HepG2 (cell line): ENCODE measurements around the gene PTPRM. TPM values are rescaled to one million over a fixed set of nuclear protein-coding genes. Genes with fewer than 3 reads are reported as not detected.

ENCODE experiments used
- ATAC-seq: fragments of 200-7000 bp; cut with Tn5 transposase; 3 replicates; pipeline ENCODE4 v1.9.1; 2020; ENCODE audit warnings: mild to moderate bottlenecking, moderate library complexity
- BruUV-seq: library from RNA; stranded (reverse); fragments of 400-500 nt; replicated peaks from 2 replicates; lab custom pipeline; 2021; lab: Mats Ljungman, UMichigan
- CTCF ChIA-PET: fragments of 300-600 bp; formaldehyde crosslinking; extraction: SDS; loops from one replicate; lab custom pipeline; 2021; ENCODE audit warnings: low total read pairs, inconsistent platforms, low intra/inter-chr PET ratio; lab: Yijun Ruan, JAX
- POLR2A ChIA-PET: fragments of 350-600 bp; sonication (Branson Sonifier 250); formaldehyde crosslinking; loops from one replicate; lab custom pipeline; 2020; ENCODE audit warnings: antibody characterized with exemption, inconsistent platforms; lab: Yijun Ruan, JAX
- DNase-seq: peaks from one replicate; pipeline ENCODE4 v3.0.0-alpha.2; 2015; ENCODE audit warnings: low spot score
- FAIRE-seq: peaks from 3 replicates; lab custom pipeline; 2011; peaks lifted over from hg19 to GRCh38; lab: Jason Lieb, UNC
- H2AFZ ChIP-seq: one replicate; pipeline ENCODE4 v1.6.1; 2011; ENCODE audit warnings: low read length, inconsistent platforms
- H3K27ac ChIP-seq: fragments of 300-600 bp; 3 replicates; pipeline ENCODE4 v1.8.0; 2011; ENCODE audit warnings: mixed run types, mild to moderate bottlenecking, mixed read lengths, low read length, inconsistent platforms; ENCODE audit not compliant: insufficient read depth; ENCODE audit errors: extremely low read length
- H3K27me3 ChIP-seq, 2 experiments: fragments of 200-600 bp in 1 of 2; 2 replicates in 1 of 2; 3 replicates in 1 of 2; pipeline versions ENCODE4 v1.6.0 to v1.8.0; 2011; ENCODE audit warnings: low read length in 2 of 2, mild to moderate bottlenecking in 2 of 2, moderate library complexity in 2 of 2, inconsistent platforms in 1 of 2; ENCODE audit not compliant: insufficient read depth in 2 of 2, control insufficient read depth in 1 of 2
- H3K36me3 ChIP-seq, 2 experiments: fragments of 200-600 bp in 1 of 2; replicated peaks in 1 of 2; 2 replicates in 1 of 2; 3 replicates in 1 of 2; pipeline versions ENCODE4 v1.5.1 to v1.8.0; 2011; ENCODE audit warnings: low read length in 2 of 2, inconsistent platforms in 1 of 2; ENCODE audit not compliant: insufficient read depth in 2 of 2, control insufficient read depth in 1 of 2
- H3K4me1 ChIP-seq: 2 replicates; pipeline ENCODE4 v1.5.1; 2012; ENCODE audit warnings: low read length, inconsistent platforms; ENCODE audit not compliant: insufficient read depth
- H3K4me2 ChIP-seq: 2 replicates; pipeline ENCODE4 v1.6.0; 2011; ENCODE audit warnings: low read depth, low read length, inconsistent platforms
- H3K4me3 ChIP-seq, 3 experiments: fragments of 200-600 bp in 1 of 3; sonication (generic), shearing (Covaris generic) in 1 of 3; replicated peaks in 1 of 3; 2 replicates each; pipeline ENCODE4 v1.5.1; 2011 to 2016; ENCODE audit warnings: low read length in 3 of 3, inconsistent platforms in 2 of 3, low read depth in 2 of 3, mild to moderate bottlenecking in 2 of 3, control low read depth in 1 of 3, mixed read lengths in 1 of 3; ENCODE audit not compliant: insufficient read depth in 1 of 3
- H3K79me2 ChIP-seq: one replicate; pipeline ENCODE4 v1.6.1; 2011; ENCODE audit warnings: low read length, inconsistent platforms; ENCODE audit not compliant: insufficient read depth
- H3K9ac ChIP-seq: 2 replicates; pipeline ENCODE4 v1.6.0; 2011; ENCODE audit warnings: mild to moderate bottlenecking, low read depth, low read length, inconsistent platforms; ENCODE audit not compliant: insufficient read depth
- H3K9me3 ChIP-seq: 2 replicates; pipeline ENCODE4 v1.5.1; 2012; ENCODE audit warnings: mild to moderate bottlenecking, low read length
- H4K20me1 ChIP-seq: 2 replicates; pipeline ENCODE4 v1.6.0; 2011; ENCODE audit warnings: inconsistent platforms, mild to moderate bottlenecking, low read length, moderate library complexity; ENCODE audit not compliant: insufficient read depth
- AGO2 ChIP-seq: fragments of 200-400 bp; formaldehyde crosslinking; optimal IDR thresholded peaks from 2 replicates; pipeline ENCODE3; 2017; ENCODE audit warnings: mild to moderate bottlenecking, low read depth, low read length, moderate library complexity
- CHCHD3 ChIP-seq: sonication (generic); formaldehyde crosslinking; IDR thresholded peaks from 2 replicates; pipeline ENCODE4 v1.8.0; 2022; ENCODE audit warnings: mild to moderate bottlenecking, missing genetic modification reagents, moderate library complexity
- HIC2 ChIP-seq: sonication (generic); formaldehyde crosslinking; IDR thresholded peaks from 2 replicates; pipeline ENCODE4 v1.9.0; 2022; ENCODE audit warnings: low read depth, missing genetic modification reagents
- HMG20A ChIP-seq: IDR thresholded peaks from 2 replicates; pipeline ENCODE4 v1.6.1; 2016; ENCODE audit warnings: borderline replicate concordance
- HNF1B ChIP-seq: sonication (generic); formaldehyde crosslinking; IDR thresholded peaks from 2 replicates; pipeline ENCODE4 v1.5.1; 2020; ENCODE audit warnings: mild to moderate bottlenecking, moderate library complexity, missing genetic modification reagents
- HNF4A ChIP-seq: sonication (generic); formaldehyde crosslinking; IDR thresholded peaks from 2 replicates; pipeline ENCODE4 v1.4.0; 2020; ENCODE audit warnings: missing genetic modification reagents
- ISL2 ChIP-seq: sonication (generic); formaldehyde crosslinking; IDR thresholded peaks from 2 replicates; pipeline ENCODE4 v1.5.0; 2020; ENCODE audit warnings: missing genetic modification reagents
- KDM4B ChIP-seq: sonication (generic); formaldehyde crosslinking; IDR thresholded peaks from 2 replicates; pipeline ENCODE4 v1.4.0; 2020; ENCODE audit warnings: missing genetic modification reagents
- NONO ChIP-seq, 2 experiments: fragments of 450-650 bp in 1 of 2; sonication (generic) in 1 of 2; formaldehyde crosslinking in 1 of 2; IDR thresholded peaks in 1 of 2; conservative IDR thresholded peaks in 1 of 2; 2 replicates each; pipeline versions ENCODE4 v1.6.1 to v1.8.0; 2017 to 2022; ENCODE audit warnings: mild to moderate bottlenecking in 1 of 2, missing genetic modification reagents in 1 of 2, moderate library complexity in 1 of 2
- PLSCR1 ChIP-seq: sonication (generic); formaldehyde crosslinking; IDR thresholded peaks from 2 replicates; pipeline ENCODE4 v1.5.0; 2020; ENCODE audit warnings: missing genetic modification reagents, mild to moderate bottlenecking, borderline replicate concordance
- REPIN1 ChIP-seq: sonication (generic); formaldehyde crosslinking; IDR thresholded peaks from 2 replicates; pipeline ENCODE4 v1.8.0; 2022; ENCODE audit warnings: missing genetic modification reagents, low read depth, mild to moderate bottlenecking, borderline replicate concordance
- ZKSCAN5 ChIP-seq: sonication (generic); formaldehyde crosslinking; IDR thresholded peaks from 2 replicates; pipeline ENCODE4 v1.5.1; 2020; ENCODE audit warnings: mild to moderate bottlenecking, missing genetic modification reagents
- ZNF564 ChIP-seq: sonication (generic); formaldehyde crosslinking; IDR thresholded peaks from 2 replicates; pipeline ENCODE4 v1.8.1; 2023; ENCODE audit warnings: mild to moderate bottlenecking, missing genetic modification reagents
- ZNF574 ChIP-seq: sonication (generic); formaldehyde crosslinking; IDR thresholded peaks from 2 replicates; pipeline ENCODE4 v1.4.0; 2020; ENCODE audit warnings: missing genetic modification reagents
- ZNF720 ChIP-seq: sonication (generic); formaldehyde crosslinking; IDR thresholded peaks from 2 replicates; pipeline ENCODE4 v1.4.0; 2020; ENCODE audit warnings: missing genetic modification reagents
- ZNF749 ChIP-seq: sonication (generic); formaldehyde crosslinking; IDR thresholded peaks from 2 replicates; pipeline ENCODE4 v1.8.0; 2022; ENCODE audit warnings: mild to moderate bottlenecking, missing genetic modification reagents, moderate library complexity, borderline replicate concordance
- ZNF773 ChIP-seq: sonication (generic); formaldehyde crosslinking; IDR thresholded peaks from 2 replicates; pipeline ENCODE4 v1.4.0; 2020; ENCODE audit warnings: missing genetic modification reagents, borderline replicate concordance
- WGBS: methylation state at CpG from one replicate; pipeline ENCODE4 v1.1.6; 2017; ENCODE audit warnings: low lambda C conversion rate; 5-methylcytosine and 5-hydroxymethylcytosine counted together
- in situ Hi-C: cut with HindIII; loops from 2 replicates; pipeline ENCODE4 v1.10.0; 2017; ENCODE audit warnings: low pct_unique_long_range_greater_than_20kb; ENCODE audit not compliant: extremely low pct_ligation_motif_present
- intact Hi-C: fragments of 100-400 bp; cut with micrococcal nuclease; formaldehyde crosslinking; loops from one replicate; pipeline ENCODE4 v1.10.0; 2022; ENCODE audit not compliant: unreplicated experiment
- polyA plus RNA-seq, 8 experiments: library from polyadenylated mRNA; depleted of rRNA in 3 of 8; stranded (reverse) in 7 of 8; unstranded in 1 of 8; fragments of >200 nt; fragmentation: Illumina TruSeq in 4 of 8; extraction: Trizol in 4 of 8; gene quantifications; 2 replicates each; pipeline versions ENCODE4 v1.2.1 to v1.2.3, GENCODE V29; 2011 to 2016; ENCODE audit warnings: low read depth in 4 of 8, missing spikeins in 1 of 8, mixed read lengths in 1 of 8; ENCODE audit not compliant: insufficient read depth in 1 of 8
- total RNA-seq, 5 experiments: library from RNA; depleted of rRNA; stranded (reverse); fragments of >200 nt; fragmentation: Illumina TruSeq; extraction: Trizol; gene quantifications; 2 replicates each; pipeline ENCODE4 v1.2.3, GENCODE V29; 2016; ENCODE audit warnings: low read depth in 1 of 5

Gene PTPRM
- total and polyA plus RNA-seq, 2 of the 13 experiments (the other 11 are each of a cell fraction or from before 2014, with no cell fraction given), result 12.6 to 108 TPM

- TF ChIP-seq ZNF574 (CRISPR knock-in tag) (no peak), CHCHD3 (no peak), KDM4B (no peak), ZKSCAN5 (no peak), ZNF720 (no peak), REPIN1 (CRISPR knock-in tag) (no peak), PLSCR1 (CRISPR knock-in tag) (no peak)
Measured at GRCh38 chr18:7584646-7585275, 17.6 kb downstream of the PTPRM start (continued).

- Histone ChIP-seq H3K79me2 (peaks cover 18% of the 10 kb centered on the region), H3K27ac (no peak overlapping the region), H3K27me3 (no peaks in the 10 kb centered on the region), H3K9me3 (no peaks in the 10 kb centered on the region), H3K9ac (no peak overlapping the region), H3K4me1 (0 out of 2 replicates have a peak, but pooled peaks cover 6% of the 10 kb centered on the region), H3K4me3 (no peak overlapping the region), H2AFZ (no peak overlapping the region), H3K4me2 (no peak overlapping the region), H3K36me3 (0 out of 5 replicates have a peak, but pooled peaks cover 0 to 4% of the 10 kb centered on the region in 2 experiments), H4K20me1 (no peaks in the 10 kb centered on the region)
- in situ Hi-C loops, result no loop called here
- ATAC-seq (no peak), FAIRE-seq (no peak), DNase-seq (no peak)
- intact Hi-C loops, result no loop called here
- POLR2A ChIA-PET, result no interaction called here
- no TSS peak for BruUV-seq
- WGBS, result 93% methylated on average over 4 of the region's 4 CpGs
- CTCF ChIA-PET, result no interaction called here
- TF ChIP-seq ZNF749 (no peak), NONO (IDR thresholded peaks at IDR 0.05) (no peak), NONO (CRISPR knock-in tag; conservative IDR thresholded peaks at IDR 0.05) (no peak), HMG20A (CRISPR knock-in tag) (no peak), ZNF564 (no peak), HIC2 (no peak), ISL2 (CRISPR knock-in tag) (no peak), HNF4A (CRISPR knock-in tag) (no peak), ZNF773 (CRISPR knock-in tag) (no peak), AGO2 (no peak), HNF1B (CRISPR knock-in tag) (no peak)
Measured at GRCh38 chr18:7585276-7585670, 18.2 kb downstream of the PTPRM start.
